NB4 (cell line): ENCODE measurements around the gene ENOX1.

Experiments used
- MYC ChIP-seq: IDR thresholded peaks from 2 replicates; pipeline ENCODE4 v1.6.1; 2011; ENCODE audit warnings: low read depth, low read length
- POLR2A ChIP-seq: IDR thresholded peaks from 2 replicates; pipeline ENCODE4 v1.6.1; 2011; ENCODE audit warnings: mild to moderate bottlenecking; ENCODE audit not compliant: insufficient read length; ENCODE audit errors: extremely low read depth
- TF ChIP-seq, protein P1 (sequence below): IDR thresholded peaks from one replicate; pipeline ENCODE4 v1.5.1; 2012; ENCODE audit warnings: low read depth, low read length
- TF ChIP-seq, protein P2 (sequence below): IDR thresholded peaks from 2 replicates; pipeline ENCODE4 v1.6.1; 2011; ENCODE audit warnings: low read depth, low read length

DNA sequence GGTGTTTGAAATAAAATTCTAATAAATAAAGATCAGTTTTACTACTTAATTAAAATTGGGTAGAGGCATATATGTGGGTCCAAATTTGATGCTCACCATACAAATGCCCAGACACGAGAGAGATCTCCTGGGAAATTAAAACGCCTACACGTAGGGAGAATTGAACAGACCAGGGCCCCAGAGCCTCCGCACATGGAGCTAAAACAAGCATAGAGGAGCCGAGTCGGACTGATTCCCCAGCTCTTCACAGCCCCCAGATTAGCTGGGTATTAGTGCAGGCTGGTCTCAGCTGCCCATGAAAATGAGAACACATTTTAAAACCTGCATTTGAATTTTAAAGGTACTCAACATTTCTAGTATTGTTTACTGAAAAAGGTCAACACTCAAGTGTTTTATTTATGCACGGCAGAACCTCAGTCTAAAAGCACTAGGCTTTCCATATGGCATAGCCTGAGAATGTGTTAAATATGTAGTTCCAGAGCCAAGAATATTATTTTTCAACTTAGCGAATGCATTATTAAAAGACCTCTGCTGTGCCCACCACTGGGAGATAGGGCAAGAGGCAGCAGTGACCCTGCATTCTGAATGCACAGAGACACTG is 344.8 kb downstream of the ENOX1 start:
- TF ChIP-seq POLR2A, result no peak
- TF ChIP-seq, protein P1, sequence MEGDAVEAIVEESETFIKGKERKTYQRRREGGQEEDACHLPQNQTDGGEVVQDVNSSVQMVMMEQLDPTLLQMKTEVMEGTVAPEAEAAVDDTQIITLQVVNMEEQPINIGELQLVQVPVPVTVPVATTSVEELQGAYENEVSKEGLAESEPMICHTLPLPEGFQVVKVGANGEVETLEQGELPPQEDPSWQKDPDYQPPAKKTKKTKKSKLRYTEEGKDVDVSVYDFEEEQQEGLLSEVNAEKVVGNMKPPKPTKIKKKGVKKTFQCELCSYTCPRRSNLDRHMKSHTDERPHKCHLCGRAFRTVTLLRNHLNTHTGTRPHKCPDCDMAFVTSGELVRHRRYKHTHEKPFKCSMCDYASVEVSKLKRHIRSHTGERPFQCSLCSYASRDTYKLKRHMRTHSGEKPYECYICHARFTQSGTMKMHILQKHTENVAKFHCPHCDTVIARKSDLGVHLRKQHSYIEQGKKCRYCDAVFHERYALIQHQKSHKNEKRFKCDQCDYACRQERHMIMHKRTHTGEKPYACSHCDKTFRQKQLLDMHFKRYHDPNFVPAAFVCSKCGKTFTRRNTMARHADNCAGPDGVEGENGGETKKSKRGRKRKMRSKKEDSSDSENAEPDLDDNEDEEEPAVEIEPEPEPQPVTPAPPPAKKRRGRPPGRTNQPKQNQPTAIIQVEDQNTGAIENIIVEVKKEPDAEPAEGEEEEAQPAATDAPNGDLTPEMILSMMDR, result no peak
- TF ChIP-seq, protein P2, sequence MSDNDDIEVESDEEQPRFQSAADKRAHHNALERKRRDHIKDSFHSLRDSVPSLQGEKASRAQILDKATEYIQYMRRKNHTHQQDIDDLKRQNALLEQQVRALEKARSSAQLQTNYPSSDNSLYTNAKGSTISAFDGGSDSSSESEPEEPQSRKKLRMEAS, result no peak
- TF ChIP-seq MYC, result no peak
